NCI-H2107 treated with DMSO at 0.1 percent for 48 hours (cell line): Measurements from ENCODE around the gene JAZF1.

Experiments
- DNase-seq: peaks from one replicate; lab custom pipeline; 2025; ENCODE audit not compliant: unreplicated experiment; lab: John Stamatoyannopoulos, UW

Gene JAZF1

DNA sequence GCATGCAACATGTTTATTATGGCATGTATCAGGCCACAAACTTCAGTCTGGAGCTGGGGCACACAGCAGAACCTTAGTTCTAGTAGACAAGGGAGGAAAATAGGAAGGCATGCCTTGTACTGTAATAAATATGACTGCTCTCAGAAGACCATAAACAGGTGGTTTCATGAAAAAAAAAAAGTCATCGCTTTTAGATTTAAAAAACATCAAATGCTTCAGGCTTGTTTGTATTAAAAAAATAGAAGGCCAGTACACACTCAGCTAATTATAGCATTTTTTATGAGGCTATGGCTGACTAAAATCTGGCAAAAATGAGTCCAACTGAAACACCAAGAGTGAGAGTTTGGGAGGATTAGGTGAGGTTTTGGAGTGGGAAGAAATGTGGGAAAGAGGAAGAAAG, 204.1 kb downstream of the JAZF1 start:
- no peak for DNase-seq

DNA sequence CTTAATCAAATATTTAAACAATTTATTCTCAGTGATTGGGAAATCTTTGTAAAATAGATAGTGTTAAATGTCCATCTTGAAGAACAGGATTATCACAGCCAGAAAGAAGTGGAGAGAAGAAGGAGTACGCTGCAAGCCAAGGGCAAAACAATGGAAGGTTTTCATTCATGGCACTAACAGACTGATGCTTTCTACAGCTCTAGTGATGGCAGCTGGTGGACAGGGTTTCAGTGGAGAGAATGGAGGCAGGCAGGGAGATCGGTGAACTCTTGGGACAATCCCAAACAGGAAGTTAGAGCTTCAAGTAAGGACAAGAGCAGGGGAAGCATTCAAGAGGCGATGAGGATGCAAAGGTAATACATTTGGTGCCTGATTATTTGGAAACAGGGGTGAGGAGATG, 207.0 kb downstream of the JAZF1 start:
- DNase-seq, result no peak

DNA sequence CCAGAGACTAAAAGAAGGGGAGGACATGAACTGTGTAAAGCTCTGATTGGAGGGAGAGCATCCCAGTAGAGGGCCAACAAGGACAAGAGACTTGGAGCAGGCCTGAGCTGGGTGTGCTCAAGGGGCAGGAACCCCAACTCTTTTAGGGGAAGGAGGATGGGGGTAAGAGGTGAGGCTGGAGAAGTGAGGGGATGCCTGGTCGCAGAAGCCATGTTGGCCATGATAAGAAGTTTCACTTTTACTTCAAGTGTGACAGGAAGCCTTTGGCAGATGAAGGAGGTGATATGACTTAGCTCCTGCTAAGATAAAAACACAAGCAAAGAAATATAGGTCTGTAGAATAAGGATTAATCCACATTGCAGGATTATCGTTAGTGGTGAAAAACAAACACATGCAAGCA, 208.3 kb downstream of the JAZF1 start:
- DNase-seq, result no peak

DNA sequence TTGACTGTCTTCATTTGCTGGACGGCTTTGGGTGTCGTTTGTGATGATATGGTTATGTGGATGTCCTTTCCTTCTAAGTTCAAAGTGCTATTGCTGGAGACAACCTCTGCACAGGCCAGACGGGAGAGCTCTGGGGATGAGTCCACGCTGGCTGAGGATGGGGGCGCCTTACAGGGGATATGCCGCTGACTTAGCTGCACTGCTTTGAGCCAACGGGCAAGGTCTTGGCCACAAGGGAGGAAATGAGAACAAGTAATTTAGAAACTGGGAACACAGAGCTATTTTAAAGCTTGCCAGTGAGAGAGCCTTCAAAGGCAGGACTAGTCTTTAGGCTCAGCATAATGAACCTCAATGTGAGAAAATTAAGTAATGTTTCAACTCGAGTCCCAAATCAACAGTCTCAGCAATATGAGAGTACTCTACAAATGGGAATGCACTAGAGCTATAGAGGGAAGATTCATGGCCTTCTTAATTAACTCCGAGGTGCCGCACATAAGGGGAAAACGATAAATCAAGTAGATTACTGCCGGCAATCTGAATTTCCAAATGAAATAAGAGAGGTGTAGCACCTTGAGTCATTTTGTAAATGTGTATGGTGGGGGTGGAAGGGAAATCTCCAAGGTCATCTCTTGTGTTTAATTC, 209.3 kb downstream of the JAZF1 start:
- no peak for DNase-seq

DNA sequence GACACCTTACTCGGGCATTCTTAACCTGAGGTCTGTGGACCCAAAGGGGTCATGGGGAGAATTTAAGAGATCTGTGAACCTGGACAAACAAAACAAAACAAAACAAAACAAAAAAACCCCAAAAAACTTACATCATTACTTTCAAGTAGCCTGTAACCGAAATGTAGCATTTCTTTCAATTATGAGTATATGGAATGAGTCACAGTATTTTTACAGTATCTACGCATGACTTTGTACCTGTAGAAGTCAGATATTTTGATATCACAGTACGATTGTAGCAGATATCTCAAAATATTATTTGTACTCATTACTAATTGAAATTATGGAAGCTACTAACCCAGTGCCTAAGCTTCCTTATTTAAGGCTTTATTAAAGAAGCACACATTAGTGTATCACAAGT, 210.2 kb downstream of the JAZF1 start:
- DNase-seq, result no peak

DNA sequence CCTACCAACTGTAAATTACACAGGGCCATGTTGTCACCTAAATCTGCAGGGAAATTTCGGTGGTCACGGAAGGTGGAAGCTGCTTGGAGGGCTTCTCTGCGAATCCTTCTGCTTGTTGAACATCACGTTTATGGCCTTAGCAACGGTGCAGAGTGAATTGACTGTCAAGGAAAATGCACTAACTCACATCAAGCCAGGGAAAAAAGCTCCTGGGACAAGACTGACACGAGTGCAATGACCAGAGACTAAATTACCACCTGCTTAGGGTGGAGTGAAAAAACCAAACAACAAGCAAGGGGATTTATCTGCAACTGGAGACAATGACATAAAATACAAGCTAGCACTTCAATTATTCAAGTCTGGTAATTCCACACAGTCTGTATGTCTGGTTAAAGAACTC, 211.2 kb downstream of the JAZF1 start:
- no peak for DNase-seq

DNA sequence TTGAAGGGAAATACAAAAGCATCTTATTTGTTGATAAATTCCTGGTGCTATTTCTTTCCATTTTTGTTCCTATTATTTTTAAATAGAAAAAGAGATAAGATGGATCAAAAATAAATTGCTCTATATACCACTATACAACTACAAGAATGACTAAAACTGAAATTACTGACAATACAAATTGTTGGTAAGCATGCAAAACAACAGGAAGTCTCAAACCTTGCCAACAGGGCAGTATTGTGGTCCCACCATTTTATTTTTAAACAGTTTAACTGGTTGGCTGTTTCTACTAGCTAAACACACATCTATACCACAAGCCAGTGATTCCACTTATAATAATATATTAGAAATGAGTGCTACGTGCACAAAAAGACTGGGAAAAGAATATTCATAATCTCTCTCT, 213.0 kb downstream of the JAZF1 start:
- no peak for DNase-seq

DNA sequence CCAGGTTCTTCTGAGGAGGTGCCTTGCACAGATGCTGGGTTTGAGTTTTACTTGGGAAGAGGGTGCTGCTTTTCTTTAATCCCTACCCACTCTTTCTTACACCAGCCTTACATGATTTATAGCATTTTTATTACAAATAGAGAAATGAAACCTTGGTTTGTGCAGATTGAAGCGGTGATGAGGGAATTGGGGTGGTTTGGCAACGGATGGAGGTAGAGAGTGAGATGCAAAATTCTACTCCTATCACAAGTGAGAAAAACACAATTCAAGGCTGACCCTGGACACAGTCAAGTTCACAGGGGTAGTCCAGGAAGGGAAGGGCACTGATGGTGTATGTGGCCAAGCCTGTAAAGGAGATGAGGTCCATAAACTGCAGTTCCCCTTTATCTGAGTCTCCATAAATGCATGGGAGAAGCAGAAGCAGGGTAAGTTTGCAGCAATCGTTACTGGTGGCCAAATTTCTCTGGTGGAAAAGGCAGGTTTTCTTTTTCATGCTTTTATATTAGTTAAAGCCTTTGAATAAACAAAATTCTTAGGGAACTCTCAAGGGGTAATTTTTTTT, 214.3 kb downstream of the JAZF1 start:
- no peak for DNase-seq

DNA sequence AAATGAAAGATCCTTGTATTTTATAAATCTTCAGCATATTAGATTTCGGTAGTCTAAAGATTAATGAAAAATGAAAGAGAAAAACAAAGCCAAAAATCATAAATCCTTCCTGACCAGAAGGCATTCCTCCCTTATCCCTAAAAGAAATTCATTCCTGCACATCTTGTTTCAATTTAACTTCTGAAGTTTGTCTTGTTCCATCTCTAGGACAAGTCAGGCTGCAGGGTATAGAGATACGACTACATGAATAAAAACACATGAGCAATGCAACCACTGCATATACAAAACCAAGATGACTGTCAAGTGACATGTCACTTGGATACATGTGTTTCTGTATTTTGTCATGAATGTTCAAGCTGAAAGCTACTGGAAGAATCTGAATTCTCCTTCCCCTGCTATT, 214.9 kb downstream of the JAZF1 start:
- no peak for DNase-seq

DNA sequence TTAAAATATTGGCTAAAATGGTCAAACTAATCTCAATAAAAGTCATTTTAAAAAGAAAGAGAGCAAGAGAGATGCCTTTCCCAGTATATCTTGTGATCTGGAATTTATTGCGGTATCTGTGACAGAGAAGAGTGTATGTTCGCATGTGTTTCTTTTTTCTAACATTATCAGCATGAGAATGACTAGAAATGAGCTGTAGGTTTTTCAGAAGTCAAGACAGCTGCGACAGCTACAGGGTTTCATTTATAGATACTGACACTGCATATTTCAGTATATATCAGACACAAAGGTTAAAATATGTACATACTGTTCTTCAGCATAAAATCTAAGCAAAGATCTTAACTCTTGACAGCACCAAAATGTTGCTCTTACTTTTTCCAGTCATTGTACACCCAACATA, 215.8 kb downstream of the JAZF1 start:
- no peak for DNase-seq

DNA sequence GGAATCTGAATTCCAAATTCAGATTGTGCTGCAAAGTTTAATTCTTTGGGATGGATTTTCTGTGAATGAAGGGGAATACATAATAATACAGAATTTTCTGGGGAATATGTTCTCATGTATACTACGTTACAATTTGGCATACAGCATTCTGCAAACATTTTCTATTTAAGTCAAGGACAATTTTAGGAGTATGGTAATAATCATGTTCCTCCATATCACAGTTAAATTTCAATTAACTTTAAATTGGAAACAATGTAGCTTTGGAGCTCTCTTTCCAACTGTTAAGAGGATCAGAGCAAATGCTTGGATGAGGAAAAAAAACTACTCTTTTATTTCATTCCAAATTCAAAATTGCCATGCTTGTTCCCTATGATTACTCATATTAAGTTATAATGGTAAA, 217.5 kb downstream of the JAZF1 start:
- DNase-seq, result no peak

DNA sequence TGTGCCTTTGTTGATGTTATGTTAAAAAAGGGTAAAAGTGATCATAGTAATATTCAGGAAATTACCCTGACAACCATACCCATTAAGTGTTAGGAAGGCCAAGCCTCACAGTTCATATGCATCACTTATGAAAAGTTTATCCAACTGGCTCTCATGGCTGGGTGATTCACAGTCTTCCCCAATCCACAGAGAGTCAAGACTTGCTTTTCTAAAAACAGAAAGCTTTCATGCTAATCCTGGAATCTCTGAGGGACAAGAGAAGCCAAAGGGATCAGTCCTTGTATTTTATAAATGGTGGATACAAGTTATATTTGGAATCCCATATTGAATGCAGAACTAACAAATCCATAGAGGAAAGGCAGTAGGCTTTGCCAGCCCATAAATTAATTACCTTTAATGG, 218.3 kb downstream of the JAZF1 start:
- DNase-seq, result no peak

DNA sequence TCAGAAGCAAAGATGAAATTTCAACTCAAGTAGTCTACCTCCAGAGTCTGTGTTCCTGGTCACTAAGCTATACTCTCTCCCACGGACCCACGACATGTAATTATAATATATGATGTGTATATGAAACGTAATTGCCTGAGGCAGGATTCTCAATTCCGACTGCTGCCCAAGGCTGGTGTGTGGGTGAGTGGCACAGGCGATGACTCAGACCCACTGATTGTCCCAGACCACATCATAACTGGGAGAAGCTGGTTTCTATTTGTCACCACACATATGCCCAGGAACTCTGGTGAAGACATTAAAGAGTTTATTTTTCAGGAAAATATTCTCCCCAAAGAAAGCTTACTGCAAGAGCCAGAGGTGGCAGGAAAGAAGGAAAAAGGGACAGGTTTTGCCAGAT, 219.3 kb downstream of the JAZF1 start:
- no peak for DNase-seq

DNA sequence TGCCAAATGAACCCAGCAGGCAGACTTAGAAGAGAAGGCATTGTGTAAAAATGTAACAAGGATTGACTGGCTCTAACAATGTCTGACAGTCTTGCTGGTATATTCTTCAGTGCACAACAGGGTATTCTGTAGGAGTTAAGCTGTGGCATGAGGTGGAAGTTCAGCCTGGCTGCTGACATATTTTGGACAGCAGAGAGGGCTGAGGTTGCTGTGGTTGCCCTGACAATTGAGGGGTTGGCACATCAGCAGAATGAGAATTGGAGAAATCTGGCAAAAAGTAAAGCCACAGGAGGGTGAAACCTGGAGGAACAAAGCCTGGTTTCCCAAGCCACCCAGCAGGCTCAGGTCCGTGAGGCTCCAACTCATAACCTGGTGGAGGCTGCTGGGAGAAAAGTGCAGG, 220.2 kb downstream of the JAZF1 start:
- DNase-seq, result no peak

DNA sequence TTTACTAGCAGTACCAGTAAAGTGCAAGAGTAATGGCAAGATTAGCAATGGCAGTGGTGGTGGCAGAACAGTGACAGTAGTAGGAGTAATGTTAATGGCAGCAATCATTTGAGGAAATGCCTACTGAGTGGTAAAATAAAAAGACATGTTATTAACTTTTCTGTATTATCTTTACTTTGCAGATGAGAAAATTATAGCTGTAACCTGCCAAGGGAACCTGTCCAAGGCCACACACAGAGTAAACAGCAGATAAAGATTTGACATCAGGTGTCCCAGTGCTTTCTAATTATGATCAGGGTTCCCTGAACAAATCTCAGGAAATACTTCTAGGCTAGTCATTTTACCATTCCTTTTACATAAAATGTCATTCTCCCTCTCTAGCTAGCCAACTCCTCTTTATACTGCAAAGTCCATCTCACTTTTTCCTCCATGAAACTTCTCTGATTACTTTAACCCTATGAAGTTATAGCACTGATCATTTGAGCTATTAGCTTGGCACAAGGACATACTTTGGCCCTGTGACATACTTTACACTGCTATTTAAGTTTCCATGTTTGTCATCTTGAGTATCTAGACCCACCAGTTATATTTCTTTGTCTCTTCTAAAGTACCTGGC, 221.6 kb downstream of the JAZF1 start:
- no peak for DNase-seq

DNA sequence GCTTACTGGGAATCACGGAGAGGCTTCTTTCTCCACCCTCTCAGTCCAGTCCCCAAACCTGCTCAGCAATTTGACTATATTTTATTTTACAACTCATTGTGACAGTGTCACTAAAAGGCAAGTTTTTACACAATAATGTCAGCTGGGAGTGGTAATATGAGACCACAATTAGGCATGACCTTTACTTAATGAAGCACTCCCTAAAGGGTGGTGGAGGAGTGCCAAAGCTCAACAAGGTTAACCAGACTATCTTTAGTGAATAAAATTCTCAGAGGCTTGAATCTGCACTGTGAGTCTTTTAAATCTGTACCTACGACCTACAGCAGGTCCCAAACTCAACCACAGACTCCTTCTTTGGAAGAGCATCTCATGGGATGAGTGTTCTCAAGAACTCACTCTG, 225.0 kb downstream of the JAZF1 start:
- DNase-seq, result no peak

DNA sequence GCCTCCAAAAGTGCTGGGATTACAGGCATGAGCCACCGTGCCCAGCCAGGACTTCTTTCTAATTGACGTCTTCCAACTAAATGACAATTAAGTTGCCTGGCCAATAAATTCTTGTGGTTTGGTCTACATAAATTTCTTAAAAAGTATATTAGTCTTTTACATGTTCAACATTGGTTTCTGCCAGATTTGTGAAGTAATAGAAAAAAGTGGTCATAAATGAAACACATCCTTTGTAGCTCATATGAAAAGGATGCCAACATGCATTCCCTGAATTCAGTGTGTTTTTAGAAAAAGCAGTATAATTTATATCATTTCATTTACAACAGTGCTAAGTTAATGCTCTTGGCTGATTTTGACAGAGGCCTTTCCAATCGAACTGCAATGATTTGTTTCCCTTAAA, 225.6 kb downstream of the JAZF1 start:
- DNase-seq, result no peak

DNA sequence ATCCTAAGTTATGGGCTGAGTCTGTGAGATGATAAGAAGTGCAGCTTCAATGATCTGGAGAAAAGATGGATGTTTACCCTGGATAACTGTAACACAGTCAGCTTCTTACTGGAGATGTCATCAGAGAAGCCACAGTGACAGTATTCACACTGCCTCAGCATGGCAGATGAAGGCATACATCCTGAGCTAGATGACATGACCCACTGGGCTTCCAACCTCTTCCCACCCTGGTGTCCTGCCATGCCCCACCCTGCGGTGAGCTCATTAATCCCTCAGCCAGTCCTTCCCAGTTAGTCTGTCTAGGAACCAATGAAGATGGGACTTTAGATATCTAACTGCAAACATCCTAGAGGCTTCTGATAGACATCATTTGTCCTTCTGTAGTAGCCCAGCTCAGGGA, 226.8 kb downstream of the JAZF1 start:
- DNase-seq, result no peak

DNA sequence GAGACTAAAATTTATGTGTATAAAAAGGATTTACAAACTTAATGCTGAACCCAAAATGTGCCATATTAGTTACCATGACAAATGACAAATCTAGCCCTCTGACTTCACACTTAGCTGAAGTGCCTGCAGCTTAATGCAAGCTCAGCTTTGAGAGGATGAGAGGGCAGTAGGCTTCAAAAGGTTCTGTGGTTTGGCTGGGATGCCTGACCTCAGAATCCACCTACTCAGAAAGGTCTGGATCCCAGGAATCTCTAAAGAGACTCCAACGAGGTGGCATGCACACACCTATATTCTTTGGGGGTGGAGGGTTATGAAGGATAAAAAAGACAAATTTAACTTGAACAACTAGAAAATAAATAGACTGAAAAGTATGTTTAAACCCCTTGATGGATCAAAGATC, 227.2 kb downstream of the JAZF1 start:
- DNase-seq, result no peak

DNA sequence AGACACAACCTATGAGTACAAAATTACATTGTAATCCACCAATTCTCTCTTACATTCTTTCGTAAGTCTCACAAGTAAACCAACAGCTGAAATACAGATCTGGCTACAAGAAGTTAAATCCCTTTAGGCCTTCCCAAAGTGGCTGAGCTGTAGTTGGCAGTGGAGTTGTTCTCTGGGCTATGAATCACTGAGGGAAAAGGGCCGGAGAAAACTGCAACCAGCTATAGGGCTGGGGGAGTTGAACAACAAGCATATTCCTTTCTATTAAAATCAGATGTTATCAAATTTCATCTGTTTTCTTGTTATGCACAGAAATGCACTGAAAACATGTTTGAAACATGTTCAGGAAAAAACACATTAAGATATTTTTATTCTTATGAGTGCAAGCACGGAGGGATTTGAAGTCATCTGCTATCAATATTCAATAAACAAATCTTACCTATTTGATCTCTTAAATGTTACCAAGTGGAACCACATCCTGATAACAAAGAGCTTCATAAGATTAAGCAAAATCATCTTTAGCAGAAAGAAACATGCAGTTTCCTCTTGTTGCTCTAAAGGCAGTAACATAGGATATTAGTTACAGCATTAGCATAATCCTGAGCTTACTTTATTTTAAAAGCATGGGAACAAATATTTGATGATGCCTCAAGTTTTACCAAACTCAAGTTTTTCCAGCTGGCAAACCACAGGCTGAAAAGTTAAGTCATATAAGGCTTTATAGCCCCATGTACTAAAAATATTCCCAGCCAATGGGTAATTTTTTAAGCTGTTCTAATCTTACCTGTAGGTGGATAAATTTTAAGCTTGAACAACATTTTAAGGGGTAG, 227.9 kb downstream of the JAZF1 start:
- no peak for DNase-seq

DNA sequence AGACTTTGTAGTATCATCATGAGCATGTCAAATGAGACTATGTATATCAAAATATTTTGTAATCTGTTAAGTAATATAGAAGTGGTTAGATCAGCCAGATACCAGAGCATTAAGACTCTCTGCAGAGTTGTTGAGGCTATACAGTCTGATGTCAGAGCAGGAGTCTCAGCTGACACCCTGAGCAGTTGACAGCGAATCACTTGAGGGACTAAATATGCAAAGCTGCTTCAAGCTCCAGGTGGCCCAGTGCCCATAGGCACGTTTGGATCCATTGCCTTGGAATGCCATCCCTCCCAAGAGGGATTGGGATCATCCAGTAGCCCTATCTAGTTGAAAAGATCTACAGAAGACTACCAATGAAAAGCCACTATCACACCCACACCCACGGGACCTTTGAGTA, 230.5 kb downstream of the JAZF1 start:
- DNase-seq, result no peak

DNA sequence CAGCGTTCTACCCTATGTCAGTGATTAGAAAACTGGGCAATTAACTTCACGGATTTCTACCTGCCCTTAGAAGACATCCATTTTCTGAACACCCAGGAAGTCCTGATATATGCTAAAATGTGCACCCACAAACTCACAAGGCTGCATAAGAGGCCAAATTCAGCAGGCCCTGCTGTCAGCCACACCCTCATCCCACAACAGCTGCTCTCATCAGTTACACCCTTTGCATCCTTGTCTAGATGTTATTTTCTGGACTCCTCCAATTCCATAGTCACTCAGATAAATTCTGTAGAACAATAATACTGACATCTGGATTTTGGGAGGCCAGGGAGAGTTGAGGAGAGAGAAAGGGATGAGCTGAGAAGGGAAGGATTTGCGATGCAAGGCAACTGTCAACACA, 231.7 kb downstream of the JAZF1 start:
- DNase-seq, result no peak
